Natural killer cell (primary cell): ENCODE results near the gene TMEM200B. TPM values are rescaled to one million over a fixed set of nuclear protein-coding genes. Genes with fewer than 3 reads are reported as not detected.
"Not testable (repeated sequence)": the region's sequence is repeated elsewhere in the genome, so short reads cannot be mapped to it uniquely, and the experiment has no call there.

Source experiments
- ATAC-seq, 3 donors: fragments of 150-1000 bp in 2 of 3; fragments of 200-7000 bp in 1 of 3; cut with Tn5 transposase; 1 replicate in 1 of 3; 2 replicates in 2 of 3; pipeline ENCODE4 v1.10.0; 2021; ENCODE audit warnings: mild to moderate bottlenecking in 2 of 3, moderate library complexity in 2 of 3
- DNase-seq, 2 donors: peaks; one replicate each; pipeline versions ENCODE4 v3.0.0 to v3.0.0-alpha.2; 2013 to 2021; ENCODE audit warnings: mixed read lengths in 1 of 2
- H3K27ac ChIP-seq: one replicate; pipeline ENCODE4 v1.5.1; 2013; ENCODE audit warnings: mild to moderate bottlenecking, low read length
- H3K27me3 ChIP-seq: one replicate; pipeline ENCODE4 v1.6.1; 2013; ENCODE audit warnings: low read length; ENCODE audit not compliant: control insufficient read depth, insufficient read depth
- H3K36me3 ChIP-seq: one replicate; pipeline ENCODE4 v1.6.1; 2013; ENCODE audit warnings: low read length; ENCODE audit not compliant: control insufficient read depth, insufficient read depth
- H3K4me1 ChIP-seq: one replicate; pipeline ENCODE4 v1.6.1; 2013; ENCODE audit warnings: low read length; ENCODE audit not compliant: control insufficient read depth, insufficient read depth
- H3K4me3 ChIP-seq: one replicate; pipeline ENCODE4 v1.5.1; 2013; ENCODE audit warnings: low read length
- H3K9me3 ChIP-seq: one replicate; pipeline ENCODE4 v1.6.1; 2013; ENCODE audit warnings: low read length; ENCODE audit not compliant: control insufficient read depth, insufficient read depth
- H3K27ac Mint-ChIP-seq, 2 donors: one replicate each; pipeline ENCODE4 v1.8.0; 2022; ENCODE audit warnings: mild to moderate bottlenecking in 2 of 2, mixed read lengths in 2 of 2, moderate library complexity in 1 of 2
- H3K27me3 Mint-ChIP-seq, 2 donors: one replicate each; pipeline ENCODE4 v1.8.0; 2022; ENCODE audit warnings: low read depth in 2 of 2, mixed read lengths in 2 of 2
- H3K36me3 Mint-ChIP-seq: one replicate; pipeline ENCODE4 v1.8.0; 2022; ENCODE audit warnings: mixed read lengths
- H3K4me1 Mint-ChIP-seq, 2 donors: one replicate each; pipeline ENCODE4 v1.8.0; 2022; ENCODE audit warnings: mixed read lengths in 2 of 2
- H3K4me3 Mint-ChIP-seq: one replicate; pipeline ENCODE4 v1.8.0; 2022; ENCODE audit warnings: mild to moderate bottlenecking, moderate library complexity, mixed read lengths
- H3K9me3 Mint-ChIP-seq, 2 donors: one replicate each; pipeline ENCODE4 v1.8.0; 2022; ENCODE audit warnings: mixed read lengths in 2 of 2
- WGBS: methylation state at CpG from one replicate; pipeline ENCODE4 v1.1.7; 2013; ENCODE audit warnings: missing lambda C conversion rate; ENCODE audit not compliant: insufficient coverage; 5-methylcytosine and 5-hydroxymethylcytosine counted together
- intact Hi-C: fragments of 100-400 bp; cut with micrococcal nuclease; formaldehyde crosslinking; loops from one replicate; pipeline ENCODE4 v1.14.2; 2022
- total RNA-seq, 4 donors: library from RNA; stranded (reverse); fragments of 120-200 nt in 1 of 4; gene quantifications; one replicate each; pipeline versions ENCODE4 v1.2.3 to v1.2.4, GENCODE V29; 2013 to 2022
- TF ChIP-seq, protein P1 (sequence below): fragments of 200-600 bp; IDR thresholded peaks from one replicate; pipeline ENCODE4 v1.8.0; 2022; ENCODE audit warnings: antibody characterized with exemption

The TMEM200B gene
- total RNA-seq, 3 donors from 2014 or later (not counting 1 experiment from before 2014, with no cell fraction given), result not detected

DNA sequence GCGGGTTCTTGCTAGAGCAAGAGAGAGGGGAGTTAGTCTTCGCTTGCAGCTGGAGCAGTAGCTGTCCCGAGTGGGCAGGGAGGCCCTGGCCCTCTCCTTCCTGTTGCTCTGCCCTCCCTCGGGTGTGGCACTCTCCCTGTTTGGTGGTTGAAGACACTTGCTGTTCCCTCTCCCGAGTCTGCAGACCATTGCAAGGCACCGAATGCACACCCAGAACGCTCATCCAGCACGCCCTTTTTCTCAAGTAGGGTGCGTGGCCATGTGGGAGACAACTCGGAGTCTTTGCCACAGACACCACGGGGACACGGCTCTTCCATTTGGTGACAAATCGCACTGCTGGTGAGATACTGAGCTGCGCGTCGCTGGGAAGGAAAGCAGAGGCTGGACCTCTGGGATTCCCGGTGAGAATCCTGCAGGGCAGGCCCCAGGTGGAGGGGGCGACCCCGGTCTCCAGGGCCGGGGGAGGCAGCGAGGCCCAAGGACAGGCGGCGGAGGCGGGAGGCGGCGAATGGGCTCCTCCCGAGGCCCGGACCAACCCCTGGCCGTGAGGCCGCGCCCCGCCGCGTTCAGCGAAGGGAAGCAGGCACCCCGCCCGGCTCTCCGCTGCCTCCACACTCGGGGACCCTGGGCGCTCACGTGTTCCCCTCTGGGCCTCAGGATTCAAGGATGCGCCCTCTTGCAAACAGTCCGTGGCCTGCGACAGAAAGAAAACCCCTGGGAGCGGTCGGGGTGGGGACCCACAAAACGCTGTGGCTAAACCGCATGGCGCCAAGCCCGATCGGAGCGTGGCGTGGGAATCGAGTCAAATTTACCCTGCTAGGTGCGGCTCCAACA lies 10.4 kb upstream of the TMEM200B start:
- H3K27ac ChIP-seq, result no peak overlapping the region
- H3K4me3 Mint-ChIP-seq, result no peak overlapping the region
- peaks cover 12 to 14% of the 10 kb centered on the region in 2 donors for H3K27me3 Mint-ChIP-seq
- H3K4me1 ChIP-seq, result no peaks in the 10 kb centered on the region
- no peak overlapping the region for H3K27ac Mint-ChIP-seq
- DNase-seq (no peak), ATAC-seq (peak in 1 of 3 donors; percentile 35)
- no peaks in the 10 kb centered on the region for H3K36me3 ChIP-seq
- H3K36me3 Mint-ChIP-seq, result no peaks in the 10 kb centered on the region
- intact Hi-C loops, result no loop called here
- no peak overlapping the region for H3K4me3 ChIP-seq
- H3K27me3 ChIP-seq, result no peaks in the 10 kb centered on the region
- H3K9me3 Mint-ChIP-seq, result no peaks in the 10 kb centered on the region
- H3K4me1 Mint-ChIP-seq, result no peaks in the 10 kb centered on the region
- H3K9me3 ChIP-seq, result no peaks in the 10 kb centered on the region
- 66% methylated on average over 55 of the region's 55 CpGs for WGBS
- TF ChIP-seq, protein P1, sequence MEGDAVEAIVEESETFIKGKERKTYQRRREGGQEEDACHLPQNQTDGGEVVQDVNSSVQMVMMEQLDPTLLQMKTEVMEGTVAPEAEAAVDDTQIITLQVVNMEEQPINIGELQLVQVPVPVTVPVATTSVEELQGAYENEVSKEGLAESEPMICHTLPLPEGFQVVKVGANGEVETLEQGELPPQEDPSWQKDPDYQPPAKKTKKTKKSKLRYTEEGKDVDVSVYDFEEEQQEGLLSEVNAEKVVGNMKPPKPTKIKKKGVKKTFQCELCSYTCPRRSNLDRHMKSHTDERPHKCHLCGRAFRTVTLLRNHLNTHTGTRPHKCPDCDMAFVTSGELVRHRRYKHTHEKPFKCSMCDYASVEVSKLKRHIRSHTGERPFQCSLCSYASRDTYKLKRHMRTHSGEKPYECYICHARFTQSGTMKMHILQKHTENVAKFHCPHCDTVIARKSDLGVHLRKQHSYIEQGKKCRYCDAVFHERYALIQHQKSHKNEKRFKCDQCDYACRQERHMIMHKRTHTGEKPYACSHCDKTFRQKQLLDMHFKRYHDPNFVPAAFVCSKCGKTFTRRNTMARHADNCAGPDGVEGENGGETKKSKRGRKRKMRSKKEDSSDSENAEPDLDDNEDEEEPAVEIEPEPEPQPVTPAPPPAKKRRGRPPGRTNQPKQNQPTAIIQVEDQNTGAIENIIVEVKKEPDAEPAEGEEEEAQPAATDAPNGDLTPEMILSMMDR, result no peak

DNA sequence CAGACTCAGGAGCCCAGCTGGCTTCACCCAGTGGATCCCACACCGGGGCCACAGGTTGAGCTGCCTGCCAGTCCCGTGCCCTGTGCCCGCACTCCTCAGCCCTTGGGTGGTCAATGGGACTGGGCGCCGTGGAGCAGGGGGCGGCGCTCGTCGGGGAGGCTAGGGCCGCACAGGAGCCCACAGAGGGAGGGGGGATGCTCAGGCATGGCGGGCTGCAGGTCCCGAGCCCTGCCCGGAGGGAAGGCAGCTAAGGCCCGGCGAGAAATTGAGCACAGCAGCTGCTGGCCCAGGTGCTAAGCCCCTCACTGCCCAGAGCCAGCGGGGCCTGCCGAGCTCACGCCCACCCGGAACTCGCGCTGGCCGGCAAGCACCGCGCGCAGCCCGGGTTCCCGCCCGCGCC lies 7.4 kb upstream of the TMEM200B start:
- H3K27ac ChIP-seq, H3K4me3 ChIP-seq, ATAC-seq, H3K4me1 ChIP-seq, H3K4me1 Mint-ChIP-seq, DNase-seq, H3K4me3 Mint-ChIP-seq, H3K27ac Mint-ChIP-seq, H3K9me3 ChIP-seq, H3K36me3 ChIP-seq, H3K36me3 Mint-ChIP-seq, intact Hi-C loops, H3K9me3 Mint-ChIP-seq, H3K27me3 ChIP-seq: not testable (repeated sequence)
- 95% methylated on average over 24 of the region's 29 CpGs for WGBS
- peaks cover 13 to 14% of the 10 kb centered on the region in 2 donors for H3K27me3 Mint-ChIP-seq

DNA sequence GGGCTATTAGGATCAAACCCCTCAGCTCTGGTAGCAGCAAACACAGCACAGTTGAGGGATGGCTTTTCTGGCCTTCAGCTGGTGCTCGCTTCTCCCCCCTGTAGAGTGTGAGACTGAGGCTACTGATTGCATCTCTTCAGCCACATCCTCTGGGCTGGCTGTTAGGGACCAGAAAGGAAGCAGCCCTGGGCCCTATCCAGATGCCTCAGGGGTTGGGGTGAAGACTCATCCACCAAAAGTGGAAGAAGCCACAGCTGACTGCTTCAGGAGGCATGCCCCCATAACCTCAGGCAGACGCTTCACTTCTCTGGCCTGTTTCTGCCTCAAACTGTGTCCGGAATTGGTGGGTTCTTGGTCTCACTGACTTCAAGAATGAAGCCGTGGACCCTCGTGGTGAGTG lies 6.2 kb upstream of the TMEM200B start:
- Mint-ChIP-seq H3K27ac (no peak overlapping the region), H3K36me3 (no peaks in the 10 kb centered on the region), H3K27me3 (peaks cover 21% of the 10 kb centered on the region in 2 donors), H3K9me3 (no peaks in the 10 kb centered on the region), H3K4me1 (peaks cover 8 to 10% of the 10 kb centered on the region in 2 donors), H3K4me3 (no peak overlapping the region)
- Histone ChIP-seq H3K9me3 (no peaks in the 10 kb centered on the region), H3K27ac (no peak overlapping the region), H3K27me3 (peaks cover 6% of the 10 kb centered on the region), H3K4me3 (no peak overlapping the region), H3K4me1 (peaks cover 3% of the 10 kb centered on the region), H3K36me3 (no peaks in the 10 kb centered on the region)
- TF ChIP-seq, protein P1, result no peak
- intact Hi-C loops, result no loop called here
- WGBS, result 73% methylated on average over 5 of the region's 5 CpGs
- no peak for ATAC-seq
- DNase-seq, result no peak

DNA sequence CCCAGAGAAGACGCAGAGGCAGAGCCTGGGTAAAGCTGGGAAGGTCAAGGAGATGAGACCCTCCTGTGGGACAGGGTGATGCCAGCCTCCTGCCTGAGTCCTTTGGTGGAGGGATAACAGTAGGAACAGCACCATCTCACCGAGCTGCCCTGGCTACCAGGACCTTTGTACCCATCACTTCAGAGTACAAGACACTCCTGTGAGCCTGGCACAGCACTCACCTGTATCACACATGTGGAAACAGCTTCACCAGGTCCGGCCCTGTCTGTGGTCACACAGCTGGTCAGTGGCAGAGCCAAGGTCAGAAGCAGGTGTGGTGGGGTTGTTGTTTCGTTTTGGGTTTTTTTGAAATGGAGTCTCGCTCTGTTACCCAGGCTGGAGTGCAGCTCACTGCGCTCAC lies 5.0 kb upstream of the TMEM200B start:
- Mint-ChIP-seq H3K27me3 (peaks cover 21% of the 10 kb centered on the region in 2 donors), H3K4me1 (peaks cover 8 to 10% of the 10 kb centered on the region in 2 donors), H3K4me3 (no peak overlapping the region), H3K36me3 (no peaks in the 10 kb centered on the region), H3K27ac (no peak overlapping the region), H3K9me3 (no peaks in the 10 kb centered on the region)
- Histone ChIP-seq H3K27me3 (peaks cover 10% of the 10 kb centered on the region), H3K36me3 (no peaks in the 10 kb centered on the region), H3K27ac (no peak overlapping the region), H3K4me3 (no peak overlapping the region), H3K9me3 (no peaks in the 10 kb centered on the region), H3K4me1 (peaks cover 13% of the 10 kb centered on the region)
- WGBS, result 82% methylated on average over 6 of the region's 6 CpGs
- intact Hi-C loops, result no loop called here
- TF ChIP-seq, protein P1, result no peak
- no peak for ATAC-seq
- no peak for DNase-seq
